NCI-H524 treated with DMSO at 0.1 percent for 48 hours (cell line): ENCODE measurements around the gene CYGB.
"Not testable (repeated sequence)": the region's sequence is repeated elsewhere in the genome, so short reads cannot be mapped to it uniquely, and the experiment has no call there.

Experiments
- DNase-seq: peaks from one replicate; lab custom pipeline; 2025; lab: John Stamatoyannopoulos, UW

Gene CYGB

DNA sequence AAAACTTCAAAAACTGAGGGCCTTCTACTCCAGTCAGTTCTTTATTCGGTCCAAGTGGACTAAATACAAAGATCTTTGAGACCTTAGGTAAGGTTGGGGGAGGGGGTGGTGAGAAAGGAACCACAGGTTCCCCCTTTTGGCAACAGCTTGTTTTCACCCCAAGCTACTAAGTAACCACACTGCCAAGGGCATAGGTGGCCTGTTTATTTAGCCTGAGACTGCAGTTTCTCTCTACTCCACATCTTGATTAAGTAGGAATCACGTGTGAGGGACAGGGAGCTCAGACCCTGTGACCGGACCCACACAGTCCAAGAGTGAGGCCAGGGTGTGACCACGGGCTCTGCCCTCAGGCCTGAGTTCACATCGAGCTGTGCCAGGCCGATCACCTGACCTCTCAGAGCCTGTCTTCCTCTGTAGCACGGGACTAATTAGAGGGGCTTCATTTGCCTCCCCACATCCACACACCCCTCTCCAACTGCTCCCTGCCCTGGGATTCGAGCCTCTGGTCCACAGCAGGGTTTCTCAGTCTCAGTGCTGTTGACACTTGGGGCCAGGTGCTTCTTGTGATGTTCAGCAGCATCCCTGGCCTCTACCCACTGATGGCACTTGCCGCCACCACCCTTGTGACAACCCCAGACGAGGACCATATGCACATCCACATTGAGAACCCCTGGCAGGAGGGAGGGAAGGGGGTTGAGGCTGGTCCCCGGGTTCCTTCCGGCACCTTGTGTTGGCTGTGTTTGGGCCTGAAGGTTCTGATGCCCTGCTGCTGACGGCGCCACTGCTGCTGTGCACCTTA is 30.3 kb upstream of the CYGB start:
- no peak for DNase-seq

DNA sequence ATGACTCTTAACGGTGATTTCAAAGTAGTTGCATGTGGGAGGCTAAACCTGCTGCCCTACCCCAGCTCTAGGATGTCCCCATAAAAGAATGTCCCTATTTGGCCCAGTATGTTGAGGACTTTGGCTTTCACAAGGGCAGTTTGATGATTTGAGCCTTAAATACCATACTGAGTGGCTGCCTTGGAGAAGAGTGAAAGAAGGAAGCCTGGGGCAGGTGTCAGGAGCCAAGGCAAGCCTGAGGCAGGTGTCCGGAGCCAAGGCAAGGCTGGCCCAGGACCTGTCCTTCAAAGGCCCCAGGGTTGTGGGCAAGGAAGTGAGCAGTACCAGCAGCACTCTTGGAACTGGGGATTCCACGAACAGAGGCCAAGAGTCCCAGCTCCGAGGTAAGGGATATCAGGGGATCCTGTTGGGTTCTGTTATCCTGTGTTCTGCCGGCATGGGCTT is 29.5 kb upstream of the CYGB start:
- DNase-seq, result no peak

DNA sequence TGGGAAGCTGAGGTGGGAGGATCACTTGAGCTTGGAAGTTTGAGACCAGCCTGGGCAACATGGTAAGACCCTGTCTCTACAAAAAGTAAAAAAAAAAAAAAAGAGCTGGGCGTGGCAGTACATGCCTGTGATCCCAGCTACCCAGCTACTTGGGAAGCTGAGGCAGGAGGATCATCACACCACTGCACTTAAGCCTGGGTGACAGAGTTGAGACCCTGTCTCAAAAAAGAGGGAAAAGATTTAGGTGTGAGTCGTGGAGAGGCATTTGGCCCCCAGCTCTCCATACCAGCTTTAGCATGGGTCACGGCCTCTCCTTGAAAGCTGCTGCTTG is 29.1 kb upstream of the CYGB start:
- DNase-seq, result no peak

GRCh38 chr17:76565728-76566612 is 28.5 kb upstream of the CYGB start:
- DNase-seq, result no peak

DNA sequence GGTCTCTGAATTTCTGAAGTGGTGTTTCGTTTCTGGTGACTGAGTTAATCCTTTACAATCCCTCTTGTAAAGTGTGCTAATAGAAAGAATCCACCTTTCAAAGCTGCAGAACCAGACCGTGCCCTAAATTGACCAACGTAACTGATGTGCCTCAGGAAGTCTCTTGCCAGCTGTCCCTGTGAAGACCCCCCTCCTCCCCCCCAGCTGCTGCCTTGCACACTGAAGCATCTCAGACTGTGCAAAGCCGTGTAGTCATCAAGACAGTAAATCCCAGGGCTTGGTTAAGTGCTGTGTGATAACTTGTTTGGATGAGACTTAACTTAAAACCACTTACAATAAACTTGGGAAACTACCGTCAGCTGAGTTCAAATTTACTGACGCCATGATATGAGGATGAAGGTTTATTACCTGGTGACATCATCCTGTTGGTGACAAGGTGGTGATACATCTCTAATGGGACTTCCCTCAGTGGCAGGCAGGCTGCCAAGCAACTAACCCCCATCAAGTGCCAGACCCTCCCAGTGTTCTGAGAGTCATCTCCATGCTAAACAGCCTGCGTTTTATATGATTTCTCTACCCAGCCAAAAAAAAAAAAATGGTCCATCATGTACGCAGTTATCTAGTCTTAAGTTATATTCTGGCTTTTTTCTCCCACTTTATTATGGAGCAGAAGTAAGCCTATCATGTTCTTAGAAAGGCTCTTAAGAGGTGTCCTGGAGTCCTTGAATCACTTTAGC is 27.6 kb upstream of the CYGB start:
- peak; percentile 100 for DNase-seq

DNA sequence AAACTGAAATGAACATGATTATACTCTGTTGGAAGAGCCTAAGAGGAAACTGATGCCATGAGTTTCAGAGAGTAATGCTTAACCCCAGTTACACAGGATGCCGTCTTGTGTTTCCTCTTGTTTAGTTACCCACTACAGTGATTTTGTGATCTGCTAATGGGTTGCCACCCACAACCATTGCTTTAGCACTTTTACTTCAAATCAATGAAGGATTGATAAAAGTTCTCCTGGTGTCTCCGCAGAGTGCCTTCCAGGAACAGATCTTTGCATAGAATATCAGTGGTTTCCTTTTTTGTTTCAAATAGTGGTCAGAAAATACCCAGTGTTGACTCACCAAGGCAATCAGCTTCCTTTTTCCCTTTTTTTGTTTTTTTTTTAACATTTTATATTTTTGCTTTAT is 25.9 kb upstream of the CYGB start:
- DNase-seq, result not testable (repeated sequence)

DNA sequence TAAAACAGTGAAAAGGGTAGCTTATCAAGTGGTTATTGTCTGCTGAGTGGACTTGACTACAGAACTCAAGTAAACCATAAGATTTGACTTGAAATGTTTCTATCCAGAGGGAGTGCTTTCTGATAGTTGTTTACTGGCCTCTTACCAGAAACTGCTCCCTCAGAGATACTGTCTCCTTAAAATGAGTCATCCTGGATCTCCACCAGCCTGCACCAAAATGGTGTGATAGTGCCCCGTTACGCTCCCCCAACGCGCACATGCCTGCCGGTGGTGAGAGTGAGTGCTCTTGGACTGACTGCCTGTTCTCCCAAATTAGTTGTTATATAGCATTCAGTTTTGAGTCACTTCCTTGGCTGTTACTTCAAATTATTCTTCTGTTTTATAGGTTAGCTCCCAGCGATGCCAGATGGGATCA is 25.2 kb upstream of the CYGB start:
- DNase-seq, result no peak

GRCh38 chr17:76561799-76562268 is 24.3 kb upstream of the CYGB start:
- no peak for DNase-seq

GRCh38 chr17:76561332-76561731 is 23.8 kb upstream of the CYGB start:
- DNase-seq, result no peak

- no peak for DNase-seq
Measured at GRCh38 chr17:76560877-76561221, 23.3 kb upstream of the CYGB start.

DNA sequence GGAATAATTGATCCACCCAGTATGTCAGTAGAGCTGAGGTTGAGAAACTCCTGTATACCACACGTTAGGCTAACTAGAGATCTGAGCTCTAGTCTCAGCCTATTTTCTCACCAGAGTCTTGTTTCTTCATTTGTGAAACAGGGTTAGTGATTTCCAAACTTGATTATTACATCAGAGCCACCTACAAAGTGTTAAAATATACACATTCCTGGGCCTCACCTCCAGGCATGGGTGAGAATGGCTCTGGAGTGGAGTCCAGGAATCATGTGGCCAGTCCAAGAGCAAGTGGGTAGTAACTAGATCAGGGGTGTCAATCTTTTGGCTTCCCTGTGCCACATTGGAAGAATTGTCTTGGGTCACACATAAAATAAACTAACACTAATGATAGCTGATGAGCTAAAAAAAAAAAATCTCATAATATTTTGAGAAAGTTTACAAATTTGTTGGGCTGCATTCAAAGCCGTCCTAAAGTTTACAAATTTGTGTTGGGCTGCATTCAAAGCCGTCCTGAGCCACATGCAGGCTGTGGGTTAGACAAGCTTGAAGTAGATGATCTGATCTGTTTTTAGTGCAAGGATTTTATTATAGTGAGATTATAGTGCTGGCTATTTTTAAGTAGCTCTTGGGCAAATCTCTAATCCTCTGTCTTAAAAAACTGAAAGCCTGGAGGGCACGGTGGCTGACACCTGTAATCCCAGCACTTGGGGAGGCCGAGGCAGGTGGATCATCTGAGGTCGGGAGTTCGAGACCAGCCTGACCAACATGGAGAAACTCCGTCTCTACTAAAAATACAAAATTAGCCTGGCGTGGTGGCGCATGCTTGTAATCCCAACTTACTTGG is 22.7 kb upstream of the CYGB start:
- DNase-seq, result no peak

- DNase-seq, result not testable (repeated sequence)
Measured at GRCh38 chr17:76559460-76559859, 22.0 kb upstream of the CYGB start.

DNA sequence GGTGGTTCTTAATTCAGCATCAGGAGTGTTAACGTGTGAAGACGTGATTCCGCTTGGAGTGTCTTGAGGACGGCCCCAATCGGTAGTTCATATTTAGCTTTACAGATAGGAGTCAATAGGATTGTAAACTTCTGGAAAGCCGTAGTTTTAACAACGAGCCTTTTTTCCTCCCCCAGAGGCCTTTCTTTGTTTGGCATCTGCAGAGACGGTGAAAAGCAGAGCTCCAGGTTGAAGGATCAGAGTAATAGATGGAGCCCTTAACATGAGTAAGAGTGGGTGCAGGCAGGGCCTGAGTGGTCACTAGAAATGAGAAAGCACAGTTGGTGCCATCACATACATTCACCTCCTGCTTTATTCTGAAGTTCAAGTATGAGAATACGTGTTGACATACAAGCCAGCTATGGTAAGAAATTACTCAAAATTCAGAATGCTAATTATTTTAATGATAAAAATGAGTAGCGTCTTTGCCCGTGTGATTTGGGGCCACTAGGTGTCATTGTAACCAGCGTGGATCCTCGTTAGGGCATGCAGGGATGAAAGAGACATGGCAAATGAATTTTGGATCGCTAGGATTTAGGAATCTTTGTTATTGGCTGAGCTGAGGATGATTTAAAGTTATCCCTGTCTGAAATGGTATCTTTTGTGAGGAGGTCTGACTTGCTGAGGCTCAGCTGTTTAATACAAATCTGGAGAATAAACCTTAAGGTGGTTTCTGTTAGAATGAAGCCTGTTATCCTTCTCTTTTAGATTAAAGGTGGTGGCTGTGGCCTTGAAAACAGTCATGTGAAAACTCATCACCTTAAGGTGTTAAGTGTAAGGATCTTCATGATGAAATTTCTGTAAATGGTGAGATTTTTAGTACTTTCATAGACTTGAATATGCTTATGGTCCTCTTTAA is 20.9 kb upstream of the CYGB start:
- DNase-seq, result no peak

DNA sequence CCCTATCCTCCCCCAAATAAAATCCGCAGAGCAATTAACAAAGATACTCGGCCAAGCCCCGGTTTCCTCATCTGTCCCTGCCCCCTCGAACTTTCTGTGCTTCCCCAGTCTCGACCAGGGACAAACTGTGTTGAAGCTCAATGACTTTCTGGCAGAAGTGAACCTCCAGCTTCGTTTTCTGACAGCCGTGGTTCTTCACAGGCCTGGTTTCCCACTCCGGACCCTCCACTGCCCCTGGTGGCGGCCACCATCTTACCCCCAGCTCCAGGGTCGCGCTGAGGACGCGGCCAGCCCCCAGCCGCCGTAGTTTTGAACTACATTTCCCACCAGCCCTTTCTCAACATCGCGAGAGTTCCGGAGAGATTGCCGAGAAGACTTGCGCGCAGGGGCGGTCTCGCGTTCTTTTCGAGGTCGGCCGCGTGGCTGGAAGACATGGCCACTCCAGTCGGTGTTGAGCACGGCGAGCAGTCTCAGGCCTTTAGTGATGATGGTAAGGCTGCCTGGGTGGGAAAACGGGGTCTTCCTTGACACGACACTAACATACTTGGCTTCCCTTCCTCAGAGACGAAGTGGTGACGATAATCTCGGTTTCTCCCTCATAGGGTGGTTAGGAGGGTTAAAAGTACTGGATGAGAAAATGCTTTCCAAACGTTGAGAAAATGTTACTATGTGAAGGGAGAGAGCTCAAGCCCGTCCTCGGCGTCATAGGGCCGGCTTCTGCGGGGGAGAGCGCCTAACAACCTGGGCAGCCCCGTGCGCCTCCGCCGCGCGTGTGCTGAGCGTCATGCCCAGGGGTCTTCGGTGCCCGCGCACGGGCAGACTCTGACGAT is 20.1 kb upstream of the CYGB start:
- peak; percentile 97 for DNase-seq

GRCh38 chr17:76556765-76557367 is 19.4 kb upstream of the CYGB start:
- DNase-seq, result no peak

- no peak for DNase-seq
Measured at GRCh38 chr17:76554131-76554530, 16.6 kb upstream of the CYGB start.

GRCh38 chr17:76553178-76553908 is 15.8 kb upstream of the CYGB start:
- DNase-seq, result no peak

- no peak for DNase-seq
Measured at GRCh38 chr17:76551685-76552084, 14.2 kb upstream of the CYGB start.
